B cell (primary cell): ENCODE data around the gene MYO1H.

Experiments
- CTCF ChIP-seq: fragments of 200-600 bp; IDR thresholded peaks from one replicate; pipeline ENCODE4 v1.8.0; 2022; ENCODE audit warnings: antibody characterized with exemption, mild to moderate bottlenecking
- EZH2 ChIP-seq: IDR thresholded peaks from 2 replicates; pipeline ENCODE4 v1.6.1; 2012; ENCODE audit warnings: borderline replicate concordance, low read depth, mild to moderate bottlenecking, moderate library complexity, low read length; ENCODE audit not compliant: insufficient read depth, poor library complexity, severe bottlenecking

GRCh38 chr12:109455706-109456105 is 108.0 kb downstream of the MYO1H start:
- TF ChIP-seq EZH2 (no peak), CTCF (no peak)
